DND-41 (cell line): Measurements from ENCODE around the gene SERPINB11.

Experiments used
- EZH2 ChIP-seq: IDR thresholded peaks from 3 replicates; pipeline ENCODE4 v1.6.1; 2012; ENCODE audit warnings: borderline replicate concordance, low read depth, mild to moderate bottlenecking, moderate library complexity, low read length, inconsistent platforms; ENCODE audit not compliant: severe bottlenecking
- TF ChIP-seq, protein P1 (sequence below): IDR thresholded peaks from 2 replicates; pipeline ENCODE4 v1.5.1; 2012; ENCODE audit warnings: borderline replicate concordance, low read length, moderate library complexity, mild to moderate bottlenecking; ENCODE audit not compliant: poor library complexity, severe bottlenecking; ENCODE audit errors: extremely low read depth

GRCh38 chr18:63736876-63737275, 34.1 kb downstream of the SERPINB11 start:
- no peak for TF ChIP-seq EZH2
- TF ChIP-seq, protein P1, sequence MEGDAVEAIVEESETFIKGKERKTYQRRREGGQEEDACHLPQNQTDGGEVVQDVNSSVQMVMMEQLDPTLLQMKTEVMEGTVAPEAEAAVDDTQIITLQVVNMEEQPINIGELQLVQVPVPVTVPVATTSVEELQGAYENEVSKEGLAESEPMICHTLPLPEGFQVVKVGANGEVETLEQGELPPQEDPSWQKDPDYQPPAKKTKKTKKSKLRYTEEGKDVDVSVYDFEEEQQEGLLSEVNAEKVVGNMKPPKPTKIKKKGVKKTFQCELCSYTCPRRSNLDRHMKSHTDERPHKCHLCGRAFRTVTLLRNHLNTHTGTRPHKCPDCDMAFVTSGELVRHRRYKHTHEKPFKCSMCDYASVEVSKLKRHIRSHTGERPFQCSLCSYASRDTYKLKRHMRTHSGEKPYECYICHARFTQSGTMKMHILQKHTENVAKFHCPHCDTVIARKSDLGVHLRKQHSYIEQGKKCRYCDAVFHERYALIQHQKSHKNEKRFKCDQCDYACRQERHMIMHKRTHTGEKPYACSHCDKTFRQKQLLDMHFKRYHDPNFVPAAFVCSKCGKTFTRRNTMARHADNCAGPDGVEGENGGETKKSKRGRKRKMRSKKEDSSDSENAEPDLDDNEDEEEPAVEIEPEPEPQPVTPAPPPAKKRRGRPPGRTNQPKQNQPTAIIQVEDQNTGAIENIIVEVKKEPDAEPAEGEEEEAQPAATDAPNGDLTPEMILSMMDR, result no peak
